ENCODE data around the gene DPH7. TPM values are rescaled to one million over a fixed set of nuclear protein-coding genes. Genes with fewer than 3 reads are reported as not detected.
"Not testable (repeated sequence)": the region's sequence is repeated elsewhere in the genome, so short reads cannot be mapped to it uniquely, and the experiment has no call there.

Gene DPH7
- total RNA-seq, 4 donors from 2014 or later: 40.8 to 61.5 (median 42.4) TPM

GRCh38 chr9:137558127-137558526 lies 20.6 kb downstream of the DPH7 start:
- H3K27me3 ChIP-seq: no peaks in the 10 kb centered on the region
- H3K36me3 ChIP-seq: peaks cover 0 to 89% (median 7%) of the 10 kb centered on the region in 3 donors
- DNase-seq (ENCODE audit: low spot score in 2 of 2): no peak
- H3K9me3 ChIP-seq: no peaks in the 10 kb centered on the region
- peaks cover 0 to 10% (median 0%) of the 10 kb centered on the region in 4 donors for H3K4me1 ChIP-seq
- 95 to 97% methylated on average over 4 of the region's 4 CpGs for WGBS, 2 donors
- no peak overlapping the region for H3K4me3 ChIP-seq
- no peak overlapping the region for H3K27ac ChIP-seq
- TF ChIP-seq EP300 (IDR thresholded peaks at IDR 0.05): no peak
- TF ChIP-seq CTCF (IDR thresholded peaks at IDR 0.05): no peak
- no peak for TF ChIP-seq POLR2A (IDR thresholded peaks at IDR 0.05)

GRCh38 chr9:137556069-137556838 lies 22.5 kb downstream of the DPH7 start:
- 78 to 80% methylated on average over 18 to 24 of the region's 24 CpGs for WGBS, 2 donors
- no peak for DNase-seq (ENCODE audit: low spot score in 2 of 2)
- Histone ChIP-seq H3K27ac (no peak overlapping the region), H3K9me3 (no peaks in the 10 kb centered on the region), H3K27me3 (no peaks in the 10 kb centered on the region), H3K4me3 (no peak overlapping the region), H3K4me1 (peaks cover 0 to 20% (median 3%) of the 10 kb centered on the region in 4 donors), H3K36me3 (peaks cover 0 to 76% (median 7%) of the 10 kb centered on the region in 3 donors)
- TF ChIP-seq CTCF (IDR thresholded peaks at IDR 0.05): no peak
- TF ChIP-seq POLR2A (IDR thresholded peaks at IDR 0.05): no peak
- TF ChIP-seq EP300 (IDR thresholded peaks at IDR 0.05): no peak

- no peaks in the 10 kb centered on the region for H3K9me3 ChIP-seq
- H3K27me3 ChIP-seq: no peaks in the 10 kb centered on the region
- TF ChIP-seq CTCF (IDR thresholded peaks at IDR 0.05): no peak
- TF ChIP-seq POLR2A (IDR thresholded peaks at IDR 0.05): no peak
- TF ChIP-seq EP300 (IDR thresholded peaks at IDR 0.05): no peak
- H3K4me3 ChIP-seq: no peak overlapping the region
- DNase-seq (ENCODE audit: low spot score in 2 of 2): no peak
- H3K36me3 ChIP-seq: peaks cover 0 to 68% (median 7%) of the 10 kb centered on the region in 3 donors
- WGBS, 2 donors: 90 to 93% methylated on average over 10 of the region's 10 CpGs
- H3K27ac ChIP-seq: no peak overlapping the region
- H3K4me1 ChIP-seq: peaks cover 0 to 23% (median 3%) of the 10 kb centered on the region in 4 donors
Measured at GRCh38 chr9:137555179-137555578, 23.5 kb downstream of the DPH7 start.

GRCh38 chr9:137554349-137554748 lies 24.4 kb downstream of the DPH7 start:
- Histone ChIP-seq H3K27me3 (no peaks in the 10 kb centered on the region), H3K36me3 (peaks cover 0 to 61% (median 7%) of the 10 kb centered on the region in 3 donors), H3K4me3 (no peak overlapping the region), H3K4me1 (peaks cover 0 to 31% (median 10%) of the 10 kb centered on the region in 4 donors), H3K27ac (no peak overlapping the region), H3K9me3 (no peaks in the 10 kb centered on the region)
- 85 to 97% methylated on average over 1 of the region's 1 CpG for WGBS, 2 donors
- no peak for DNase-seq (ENCODE audit: low spot score in 2 of 2)
- TF ChIP-seq CTCF (IDR thresholded peaks at IDR 0.05) (no peak), EP300 (IDR thresholded peaks at IDR 0.05) (no peak), POLR2A (IDR thresholded peaks at IDR 0.05) (no peak)

- Histone ChIP-seq H3K36me3 (peaks cover 0 to 58% (median 7%) of the 10 kb centered on the region in 3 donors), H3K4me1 (peaks cover 0 to 38% (median 15%) of the 10 kb centered on the region in 4 donors)
- 88 to 89% methylated on average over 10 of the region's 10 CpGs for WGBS, 2 donors
- not testable (repeated sequence) for DNase-seq (ENCODE audit: low spot score in 2 of 2); H3K4me3 ChIP-seq; H3K9me3 ChIP-seq; H3K27me3 ChIP-seq; H3K27ac ChIP-seq
Measured at GRCh38 chr9:137553654-137554053, 25.1 kb downstream of the DPH7 start.

Measured in tibial nerve (tissue), 4 donors.